Gastrocnemius medialis (tissue), 4 donors: ENCODE results near the gene SCP2.

Source experiments
- CTCF ChIP-seq, 5 experiments: fragments of 450-650 bp in 3 of 5; fragments of 200-600 bp in 2 of 5; sonication (generic) in 2 of 5; IDR thresholded peaks in 4 of 5; conservative IDR thresholded peaks in 1 of 5; 1 replicate in 4 of 5; 2 replicates in 1 of 5; pipeline ENCODE4 v1.5.1; 2016 to 2019; ENCODE audit warnings: antibody characterized with exemption in 5 of 5, mild to moderate bottlenecking in 3 of 5, moderate library complexity in 3 of 5
- POLR2A ChIP-seq, 2 donors: fragments of 450-650 bp; IDR thresholded peaks; one replicate each; pipeline ENCODE4 v1.6.1; 2017; ENCODE audit warnings: antibody characterized with exemption in 2 of 2, mild to moderate bottlenecking in 2 of 2, moderate library complexity in 2 of 2

- TF ChIP-seq CTCF (IDR thresholded peaks at IDR 0.05 in 4 of 5, conservative IDR thresholded peaks at IDR 0.05 in 1 of 5) = no peak
- no peak for TF ChIP-seq POLR2A (IDR thresholded peaks at IDR 0.05)
Observed at GRCh38 chr1:53026254-53026653, 99.2 kb downstream of the SCP2 start.
